ENCODE data around the gene N4BP2L1.

N4BP2L1 gene

DNA sequence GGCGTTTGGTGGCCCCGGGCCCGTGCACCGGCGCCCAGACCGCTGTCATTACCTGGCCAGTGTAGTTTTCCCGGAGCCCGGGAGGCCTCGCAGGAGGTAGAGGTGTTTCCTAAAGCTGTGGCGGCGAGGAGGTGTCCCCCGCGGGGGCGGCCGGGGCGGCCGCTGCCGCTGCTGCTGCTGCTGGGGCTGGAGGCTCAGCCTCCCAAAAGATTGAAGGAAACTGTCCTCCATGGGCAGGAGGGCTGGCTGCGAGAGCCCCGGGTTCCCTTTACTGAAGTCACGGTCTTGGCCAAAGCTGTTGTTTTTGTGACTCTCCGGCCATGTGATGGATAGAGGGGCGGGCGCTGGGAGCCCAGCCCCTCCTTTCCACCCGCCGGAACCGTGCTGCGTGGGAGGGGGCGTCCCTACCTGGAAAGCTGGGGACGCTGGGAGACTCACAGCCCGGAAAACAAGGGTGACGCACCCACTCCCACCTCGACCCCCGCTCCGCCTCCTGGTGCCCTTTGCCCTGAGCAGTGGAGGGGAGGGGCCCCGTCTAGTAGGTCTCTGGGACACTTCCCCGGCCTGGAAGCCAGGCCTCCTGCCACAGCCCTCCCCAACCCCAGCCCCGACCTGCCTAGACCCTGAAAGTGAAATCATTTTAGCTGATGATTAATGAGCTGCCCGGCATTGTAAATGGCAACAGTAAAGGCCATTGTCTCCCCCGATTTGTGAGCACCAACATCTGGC is at the start of gene N4BP2L1:
N4BP2L1 (minus strand) TSS at position 279 of the 729 bp plus-strand sequence; CDS start at position 231, 48 bp downstream.
- in situ Hi-C loops (cut with MboI; ENCODE audit: low sequenced_read_pairs) = no loop called here

DNA sequence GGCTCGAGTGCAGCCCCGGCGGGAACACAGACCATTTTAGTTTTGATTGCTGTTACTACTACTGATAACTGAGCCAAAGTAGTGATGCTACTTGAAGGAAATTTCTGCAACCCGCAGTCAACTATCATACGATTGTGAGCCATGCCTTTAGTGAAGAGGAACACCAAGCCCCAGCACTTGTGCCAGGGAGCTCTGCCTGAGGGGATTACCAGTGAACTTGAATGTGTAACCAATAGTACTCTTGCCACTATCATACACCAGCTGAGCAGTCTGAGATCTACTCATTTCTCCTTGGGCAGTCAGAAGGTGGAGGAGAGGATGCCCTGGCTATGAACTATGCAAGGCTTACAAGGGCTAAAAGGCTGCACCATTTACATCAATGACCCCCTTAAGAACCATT is 49.0 kb upstream of the N4BP2L1 start:
- in situ Hi-C loops (cut with MboI; ENCODE audit: low sequenced_read_pairs) = no loop called here

DNA sequence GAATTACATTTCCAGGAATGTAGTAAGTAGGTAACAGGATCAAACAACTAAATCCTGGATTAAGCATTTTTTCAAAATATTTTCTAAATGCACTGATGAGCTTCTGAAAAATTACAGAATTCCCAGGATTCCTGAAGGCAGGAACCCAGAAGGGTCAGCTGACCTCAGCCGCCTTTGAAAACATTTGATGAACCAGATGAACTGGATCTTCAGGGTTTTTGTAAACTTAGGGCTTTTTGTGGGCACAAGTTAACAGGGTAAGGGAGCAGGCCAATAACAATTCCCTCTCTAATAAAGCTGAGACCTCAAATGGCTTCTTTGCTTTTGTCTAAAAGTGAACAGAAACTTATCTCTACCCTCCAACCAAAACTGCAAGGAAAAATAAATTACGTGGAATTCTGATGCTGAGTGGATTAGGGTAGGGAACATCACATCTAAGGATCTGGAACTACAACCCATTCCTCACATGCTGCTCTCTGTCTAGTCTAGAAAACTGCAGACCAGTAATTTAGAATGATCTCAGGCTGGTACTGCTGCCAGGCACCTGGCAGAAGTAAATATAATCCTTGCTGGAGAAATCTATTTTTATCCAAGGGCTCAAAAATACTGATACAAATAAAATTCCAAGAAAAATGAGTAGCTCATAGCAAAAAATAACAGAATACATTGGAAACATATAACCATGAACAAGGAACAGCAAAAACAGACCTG is 48.2 kb upstream of the N4BP2L1 start:
- in situ Hi-C loops (cut with MboI; ENCODE audit: low sequenced_read_pairs) = no loop called here

DNA sequence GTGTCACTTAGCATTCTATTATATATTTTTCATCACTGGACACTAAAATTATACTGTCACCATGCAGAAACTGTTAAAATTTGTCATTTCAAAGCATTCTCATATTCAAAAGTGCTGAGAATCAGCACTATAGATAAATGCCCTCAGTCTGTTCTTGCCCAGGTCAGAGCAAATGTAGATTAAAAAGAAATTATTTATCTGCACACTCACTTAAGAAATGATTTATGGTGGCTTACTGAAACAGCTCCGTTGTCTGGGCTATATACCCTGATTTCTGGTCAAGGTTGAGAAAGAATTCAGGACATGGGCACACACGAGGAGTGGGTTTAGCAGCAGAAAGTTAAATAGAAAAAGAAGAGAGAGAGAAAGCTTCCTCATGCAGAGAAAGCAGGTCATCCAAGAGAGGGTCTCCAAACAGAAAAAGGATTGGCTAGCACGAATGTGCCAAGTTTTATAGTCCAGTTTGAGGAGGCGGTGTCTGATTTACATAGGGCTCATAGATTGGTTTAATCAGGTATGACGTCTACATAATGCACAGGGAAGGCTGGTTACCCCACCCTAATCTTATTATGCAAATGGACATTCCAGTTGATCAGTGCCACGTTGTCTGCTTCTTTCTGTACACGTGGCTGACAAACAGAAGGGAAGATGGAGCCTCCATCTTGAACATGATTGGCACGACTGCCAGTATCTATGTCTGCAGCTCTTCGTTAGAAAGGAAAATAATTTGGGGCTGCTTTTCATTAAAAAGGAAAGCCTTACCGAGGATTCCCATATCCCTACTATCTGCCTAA is 47.3 kb upstream of the N4BP2L1 start:
- in situ Hi-C loops (cut with MboI; ENCODE audit: low sequenced_read_pairs) = no loop called here

DNA sequence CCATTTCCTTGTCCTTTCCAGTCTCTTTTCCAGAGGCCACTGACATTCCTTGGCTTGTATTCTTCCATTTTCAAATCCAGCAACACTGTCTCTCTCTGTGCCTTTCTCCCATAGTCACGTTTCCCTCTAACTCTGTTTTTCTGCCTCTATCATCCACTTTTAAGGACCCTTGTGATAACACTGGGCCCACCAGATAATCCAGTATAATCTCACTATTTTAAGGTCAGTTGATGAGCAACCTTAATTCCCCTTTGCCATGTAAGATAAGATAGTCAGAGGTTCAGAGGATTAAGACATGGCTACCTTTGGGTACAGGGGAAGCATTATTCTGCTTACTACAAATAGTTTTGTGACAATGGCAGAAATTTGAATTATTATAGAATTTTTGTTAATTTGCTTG is 45.7 kb upstream of the N4BP2L1 start:
- in situ Hi-C loops (cut with MboI; ENCODE audit: low sequenced_read_pairs) = no loop called here

DNA sequence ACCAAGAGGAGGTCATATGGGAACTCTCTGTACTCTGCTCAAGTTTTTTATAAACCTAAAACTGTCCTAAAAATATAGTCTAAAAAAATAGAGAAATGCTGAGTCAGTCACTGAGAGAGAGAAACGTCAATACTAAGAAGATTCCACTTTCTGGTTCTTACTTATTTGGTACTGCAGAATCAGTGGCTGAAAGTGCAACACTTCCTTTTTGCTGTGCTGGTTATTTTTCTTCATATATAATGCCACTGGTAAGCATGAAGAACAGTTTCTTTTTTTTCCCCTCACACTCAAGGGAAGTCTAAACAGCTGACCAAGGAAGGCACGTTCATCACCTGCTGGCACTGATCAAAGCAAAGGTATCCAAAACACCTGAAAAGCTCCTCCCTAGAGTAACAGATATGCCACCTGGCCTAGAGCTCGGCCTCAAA is 44.3 kb upstream of the N4BP2L1 start:
- in situ Hi-C loops (cut with MboI; ENCODE audit: low sequenced_read_pairs) = no loop called here

DNA sequence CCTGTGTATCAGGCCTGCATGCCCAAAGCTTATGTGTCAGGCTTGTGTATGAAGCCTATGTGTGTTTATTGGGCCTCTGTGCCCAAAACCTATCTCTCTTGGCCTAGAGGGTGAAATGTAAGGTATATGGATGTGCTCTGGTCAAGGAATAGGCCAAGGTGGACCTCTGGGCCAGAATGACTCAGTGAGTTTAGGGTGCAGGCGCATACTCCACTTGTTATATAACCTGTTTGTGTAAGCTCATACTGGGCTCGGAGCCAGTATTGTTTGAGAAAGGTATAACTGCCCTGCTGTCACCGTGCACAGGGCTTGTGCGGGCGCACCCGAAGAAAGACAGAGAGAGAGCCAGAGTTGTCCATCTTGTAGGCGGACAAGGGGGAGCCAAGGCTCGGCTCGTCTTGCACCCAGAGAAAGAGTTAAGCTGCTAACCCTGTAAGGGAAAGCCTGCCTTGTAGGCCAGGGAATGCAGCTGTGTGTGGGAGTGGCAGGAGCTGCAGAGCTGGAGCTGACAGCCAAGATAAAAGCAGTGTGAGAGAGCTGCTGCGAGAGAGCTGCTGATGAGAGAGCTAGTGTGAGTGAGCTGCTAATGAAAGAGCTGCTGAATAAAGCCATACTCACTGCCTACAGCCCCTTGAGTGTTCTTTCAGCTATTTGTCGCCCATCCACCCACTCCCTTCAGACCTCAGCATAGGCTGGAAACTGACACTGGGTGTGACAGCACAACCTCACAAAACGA is 43.4 kb upstream of the N4BP2L1 start:
- in situ Hi-C loops (cut with MboI; ENCODE audit: low sequenced_read_pairs) = no loop called here

DNA sequence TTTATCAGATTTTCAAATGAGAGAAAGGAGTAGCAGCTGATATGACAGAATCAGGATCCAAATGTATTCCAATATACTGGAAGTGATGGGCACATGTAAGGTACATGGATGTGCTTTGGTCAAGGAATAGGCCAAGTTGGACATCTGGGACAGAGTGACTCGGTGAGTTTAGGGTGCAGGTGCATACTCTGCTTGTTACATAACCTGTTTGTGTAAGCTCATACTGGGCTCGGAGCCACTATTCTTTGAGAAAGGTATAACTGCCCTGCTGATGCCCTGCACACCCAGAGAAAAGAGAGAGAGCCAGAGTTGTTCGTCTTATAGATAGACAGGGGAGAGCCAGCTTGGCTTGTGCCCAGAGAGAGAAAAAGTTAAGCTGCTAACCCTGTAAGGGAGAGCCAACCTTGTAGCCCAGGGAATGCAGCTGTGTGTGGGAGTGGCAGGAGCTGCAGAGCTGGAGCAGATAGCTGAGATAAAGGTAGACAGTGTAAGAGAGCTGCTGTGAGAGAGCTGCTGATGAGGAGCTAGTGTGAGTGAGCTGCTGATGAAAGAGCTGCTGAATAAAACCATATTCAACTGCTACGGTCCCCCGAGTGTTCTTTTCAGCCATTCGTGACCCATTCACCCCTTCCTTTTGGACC is 40.7 kb upstream of the N4BP2L1 start:
- in situ Hi-C loops (cut with MboI; ENCODE audit: low sequenced_read_pairs) = no loop called here

DNA sequence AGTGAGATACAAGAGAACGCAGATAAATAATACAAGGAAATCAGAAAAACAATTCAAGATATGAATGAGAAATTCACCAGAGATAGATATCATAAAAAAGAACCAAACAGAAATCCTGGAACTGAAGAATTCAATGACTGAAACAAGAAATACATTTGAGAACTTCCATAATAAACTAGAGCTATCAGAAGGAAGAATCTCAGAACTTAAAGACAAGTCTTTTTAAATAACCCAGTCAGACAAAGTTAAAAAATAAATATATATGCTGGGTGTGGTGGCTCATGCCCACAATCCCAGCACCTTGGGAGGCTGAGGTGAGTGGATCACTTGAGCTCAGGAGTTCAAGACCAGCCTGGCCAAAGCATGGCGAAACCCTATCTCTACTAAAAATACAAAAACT is 28.7 kb upstream of the N4BP2L1 start:
- in situ Hi-C loops (cut with MboI; ENCODE audit: low sequenced_read_pairs) = no loop called here

DNA sequence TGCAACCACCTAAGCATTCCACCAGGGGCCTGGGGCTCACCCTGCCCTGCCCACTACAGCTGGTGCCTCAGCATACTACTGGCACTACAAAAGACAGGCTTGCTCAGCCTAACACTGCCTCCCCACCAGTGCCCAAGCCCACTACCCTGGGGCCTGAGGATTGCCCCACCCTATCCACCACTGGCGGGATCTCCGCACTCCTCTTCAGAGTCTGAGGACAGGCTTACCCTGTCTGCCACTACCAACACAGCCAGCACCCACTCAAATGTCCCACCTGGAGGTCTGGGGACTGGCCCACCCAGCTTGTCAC is 27.6 kb upstream of the N4BP2L1 start:
- in situ Hi-C loops (cut with MboI; ENCODE audit: low sequenced_read_pairs) = no loop called here

DNA sequence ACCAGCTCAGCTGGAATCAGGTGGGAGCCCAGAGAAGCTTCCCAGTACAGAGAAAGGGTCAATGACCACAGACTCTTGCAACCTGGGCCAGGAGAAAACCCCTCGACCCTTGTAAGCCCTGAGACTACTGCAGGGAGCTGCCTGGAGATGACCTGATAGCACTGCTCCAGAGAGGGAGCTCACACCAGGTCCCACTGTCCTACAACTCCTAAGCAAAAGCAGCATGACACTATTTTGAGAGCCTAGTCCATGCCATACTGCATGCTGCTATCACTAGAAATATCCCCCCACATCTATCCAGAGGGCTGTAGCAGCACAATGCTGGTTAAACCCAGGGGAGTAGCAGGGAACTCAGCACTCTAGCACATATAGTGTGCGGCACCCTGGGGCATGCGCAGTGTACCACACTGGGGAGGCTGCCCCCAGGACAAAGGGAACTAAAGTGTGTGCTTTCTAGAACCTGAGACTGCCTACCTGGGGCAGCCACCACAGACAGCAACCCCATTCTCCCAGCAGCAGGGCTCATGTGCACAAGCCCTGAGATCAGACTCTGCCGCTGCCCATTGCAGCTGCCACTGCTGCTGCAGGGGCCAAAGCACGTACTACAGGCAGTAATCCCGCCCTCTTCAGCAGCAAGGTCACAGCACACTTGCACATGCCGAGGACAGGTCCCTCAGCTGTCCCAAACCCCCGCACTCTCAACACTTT is 27.1 kb upstream of the N4BP2L1 start:
- in situ Hi-C loops (cut with MboI; ENCODE audit: low sequenced_read_pairs) = no loop called here

DNA sequence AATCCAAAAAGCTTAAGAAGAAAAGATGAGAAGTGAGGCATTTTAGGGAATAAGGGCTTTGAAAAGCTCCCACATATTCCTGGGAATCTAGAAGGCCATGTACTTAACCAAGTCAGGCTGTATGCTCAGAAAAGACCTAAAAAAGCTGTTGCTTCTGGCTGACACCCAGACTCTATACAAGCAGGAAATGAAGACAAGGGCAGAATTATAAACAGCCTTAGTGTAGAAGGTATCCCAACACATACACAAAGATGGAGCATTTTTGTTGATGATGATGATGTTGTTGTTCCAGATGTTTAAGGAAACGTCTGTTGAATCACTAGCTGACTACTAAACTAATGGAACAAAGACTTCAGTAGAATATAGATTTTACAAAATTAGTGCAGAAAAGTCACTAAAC is 26.1 kb upstream of the N4BP2L1 start:
- in situ Hi-C loops (cut with MboI; ENCODE audit: low sequenced_read_pairs) = no loop called here

DNA sequence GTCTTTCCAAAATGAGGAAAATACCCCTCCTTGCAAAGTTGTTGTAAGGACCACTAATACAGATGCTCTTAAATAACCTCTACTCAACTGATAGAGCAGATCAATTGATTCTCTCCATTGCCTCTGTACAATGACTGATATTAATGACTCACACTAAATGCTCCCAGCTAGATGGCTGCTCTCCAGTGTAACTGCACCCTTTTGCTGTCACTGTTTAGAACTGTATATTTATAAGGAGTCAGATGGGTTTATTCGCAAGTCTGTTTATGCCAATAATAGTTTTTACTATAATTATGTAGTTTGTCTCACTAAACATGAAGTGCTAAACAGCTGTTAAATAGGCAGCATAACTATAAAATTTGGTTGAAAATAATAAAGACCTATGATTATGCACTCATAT is 21.0 kb upstream of the N4BP2L1 start:
- in situ Hi-C loops (cut with MboI; ENCODE audit: low sequenced_read_pairs) = no loop called here

DNA sequence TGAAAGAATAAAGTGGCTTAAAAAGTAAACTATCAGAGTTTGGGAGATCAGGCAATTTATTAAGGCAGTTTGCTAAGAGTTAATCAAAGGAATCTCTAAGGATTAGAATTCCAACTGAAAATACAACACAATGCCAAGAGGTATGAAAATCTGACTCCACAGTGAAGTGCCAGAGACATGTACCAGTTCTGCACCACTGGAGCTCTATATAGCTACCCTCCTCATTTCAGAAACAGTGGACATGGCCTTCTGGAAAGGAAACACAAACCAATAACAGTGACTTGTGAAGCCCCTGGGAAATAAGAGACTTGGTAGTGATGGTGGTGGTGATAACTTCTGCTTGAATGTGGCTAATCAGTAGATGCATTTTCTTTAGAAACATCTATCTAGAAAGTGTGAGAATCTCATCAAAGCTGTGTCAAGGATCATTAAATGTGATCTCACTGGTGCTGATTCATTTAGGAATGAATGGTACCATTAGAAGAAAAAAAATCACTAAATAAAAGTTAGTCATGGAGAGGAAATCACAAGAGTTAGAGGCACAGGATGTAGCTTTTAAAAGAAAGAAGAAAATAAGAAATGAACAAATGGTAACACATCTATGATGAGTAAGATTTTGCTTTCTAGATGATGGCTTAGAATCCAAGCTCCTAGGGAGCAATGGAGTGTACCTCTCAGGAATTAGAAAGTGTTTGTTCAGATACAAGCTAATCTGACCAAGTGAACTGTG is 20.1 kb upstream of the N4BP2L1 start:
- in situ Hi-C loops (cut with MboI; ENCODE audit: low sequenced_read_pairs) = no loop called here

DNA sequence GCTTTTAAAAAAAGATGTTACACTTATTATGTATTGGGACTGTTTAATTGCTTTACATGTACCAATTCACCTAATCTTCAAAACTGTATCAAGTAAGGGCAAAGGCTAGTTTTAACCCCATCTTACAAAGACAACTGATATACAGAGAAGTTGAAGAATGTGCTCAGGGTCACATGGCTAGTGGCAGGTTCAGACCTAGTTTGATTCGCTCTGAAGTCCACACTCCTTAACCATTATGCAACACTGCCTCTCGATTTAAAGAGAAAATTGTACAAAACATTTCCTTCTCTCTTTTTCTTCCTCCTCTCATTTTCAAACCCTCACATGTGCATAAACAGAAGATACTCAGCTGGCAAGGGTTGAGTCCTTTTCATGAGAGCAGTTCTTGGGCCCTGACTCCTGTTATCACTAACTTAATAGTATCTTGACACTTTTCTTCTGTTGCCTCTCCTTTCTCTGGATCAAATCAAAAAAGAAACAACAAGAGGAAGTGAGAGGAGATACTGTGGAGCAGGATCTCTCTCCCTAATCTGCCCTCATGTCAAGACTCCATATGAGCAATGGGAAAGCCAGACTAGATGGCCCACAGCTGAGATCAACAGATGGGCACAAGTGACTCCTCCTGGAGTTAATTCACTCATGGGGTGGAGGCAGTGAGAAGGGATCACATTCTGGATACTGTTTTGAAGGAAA is 19.0 kb upstream of the N4BP2L1 start:
- in situ Hi-C loops (cut with MboI; ENCODE audit: low sequenced_read_pairs) = no loop called here

DNA sequence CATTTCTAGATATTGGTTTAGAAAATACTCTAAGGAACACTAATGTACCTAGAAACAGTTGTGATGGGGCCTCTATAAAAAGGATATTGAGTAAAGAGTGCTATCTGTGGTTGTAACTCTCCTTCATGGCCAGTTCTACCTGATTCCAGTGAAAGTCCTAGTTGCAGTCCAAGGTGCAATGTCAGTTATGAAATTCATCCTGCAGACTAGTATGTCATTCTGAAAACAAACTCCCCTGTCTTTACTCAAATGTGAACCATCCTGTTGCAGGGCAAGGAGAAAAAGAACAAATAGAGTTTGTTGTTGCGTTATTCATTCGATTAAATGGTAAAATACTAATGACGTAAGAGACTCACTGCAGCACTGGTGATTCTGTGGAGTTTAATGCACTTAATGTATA is 18.3 kb upstream of the N4BP2L1 start:
- in situ Hi-C loops (cut with MboI; ENCODE audit: low sequenced_read_pairs) = no loop called here

DNA sequence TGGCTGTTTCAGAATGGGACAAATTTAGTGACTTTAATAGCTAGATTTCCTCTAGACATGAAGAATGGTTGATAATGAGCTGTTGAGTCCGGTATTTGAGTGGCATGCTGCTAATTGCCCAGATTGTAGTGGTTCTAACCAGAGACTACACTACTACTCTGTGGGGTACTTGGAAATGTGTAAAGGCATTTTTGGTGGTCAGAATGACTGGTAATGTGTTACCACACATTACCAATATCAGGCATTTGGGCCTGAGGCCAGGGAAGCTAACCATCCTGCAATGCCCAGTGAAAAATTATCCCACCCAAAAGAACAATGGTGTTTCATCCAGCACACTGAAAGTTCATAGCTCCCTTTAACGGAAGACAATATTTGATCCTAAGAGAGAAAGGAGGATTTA is 17.5 kb upstream of the N4BP2L1 start:
- in situ Hi-C loops (cut with MboI; ENCODE audit: low sequenced_read_pairs) = no loop called here

DNA sequence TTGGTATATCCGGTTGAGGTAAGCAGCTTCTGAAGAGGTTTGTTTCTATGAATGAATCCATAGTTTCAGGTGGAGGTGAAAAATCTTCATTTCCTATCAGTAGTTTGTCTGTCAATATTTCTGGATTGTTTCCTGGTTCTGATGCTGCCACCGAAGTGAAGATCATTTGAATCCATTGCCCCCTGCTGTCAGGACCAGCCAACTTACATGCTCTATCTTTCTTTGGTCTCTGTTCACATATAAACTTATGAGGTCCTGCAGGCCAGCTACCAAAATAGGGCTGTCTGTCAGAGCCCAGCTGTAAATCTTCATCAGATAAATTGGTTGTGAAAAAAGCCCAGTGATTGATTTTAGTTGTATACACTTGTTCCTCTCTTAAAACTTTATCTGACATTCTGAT is 15.2 kb upstream of the N4BP2L1 start:
- in situ Hi-C loops (cut with MboI; ENCODE audit: low sequenced_read_pairs) = no loop called here

DNA sequence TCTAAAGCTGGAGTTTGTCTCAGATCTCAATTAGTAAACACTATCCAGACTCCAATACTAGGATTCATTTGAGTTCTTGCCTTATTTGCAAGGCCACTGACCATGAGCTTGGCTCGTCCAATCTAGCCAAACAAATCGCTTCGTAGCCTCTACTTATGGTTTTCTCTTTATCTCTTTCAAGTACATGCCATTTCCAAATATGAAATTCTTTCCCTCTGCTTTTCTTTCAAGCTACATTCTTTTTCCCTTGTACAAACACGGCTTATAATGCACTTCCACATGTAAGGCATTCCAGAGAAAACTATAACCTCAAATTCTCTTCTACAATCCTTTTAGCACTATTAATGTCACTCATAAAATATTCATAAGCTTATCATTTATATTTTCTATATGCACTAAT is 10.9 kb upstream of the N4BP2L1 start:
- in situ Hi-C loops (cut with MboI; ENCODE audit: low sequenced_read_pairs) = no loop called here

Data from hTERT RPE-1 (cell line).